NCI-H1092 treated with DMSO at 0.1 percent for 48 hours (cell line): ENCODE measurements around the gene MBLAC2.

Experiments
- DNase-seq: peaks from one replicate; lab custom pipeline; 2025; lab: John Stamatoyannopoulos, UW

The MBLAC2 gene

DNA sequence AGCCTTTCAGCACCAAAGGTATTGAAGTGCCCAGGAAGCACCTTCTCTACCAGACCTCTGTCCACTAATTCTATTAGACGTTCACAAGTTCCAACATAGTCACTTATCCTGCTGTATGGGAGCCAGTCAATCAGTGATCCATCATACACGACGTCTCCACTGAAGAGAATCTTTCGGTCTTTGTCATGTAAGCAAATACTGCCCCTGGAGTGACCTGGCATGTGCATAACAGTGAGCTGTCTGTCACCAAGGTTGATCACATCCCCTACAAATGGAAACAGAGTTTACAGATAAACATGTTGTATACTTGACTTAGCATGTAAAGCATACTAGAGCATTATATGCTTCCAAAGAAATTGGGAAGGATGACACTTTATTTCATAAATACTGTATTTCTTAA lies 13.3 kb downstream of the MBLAC2 start:
- no peak for DNase-seq

DNA sequence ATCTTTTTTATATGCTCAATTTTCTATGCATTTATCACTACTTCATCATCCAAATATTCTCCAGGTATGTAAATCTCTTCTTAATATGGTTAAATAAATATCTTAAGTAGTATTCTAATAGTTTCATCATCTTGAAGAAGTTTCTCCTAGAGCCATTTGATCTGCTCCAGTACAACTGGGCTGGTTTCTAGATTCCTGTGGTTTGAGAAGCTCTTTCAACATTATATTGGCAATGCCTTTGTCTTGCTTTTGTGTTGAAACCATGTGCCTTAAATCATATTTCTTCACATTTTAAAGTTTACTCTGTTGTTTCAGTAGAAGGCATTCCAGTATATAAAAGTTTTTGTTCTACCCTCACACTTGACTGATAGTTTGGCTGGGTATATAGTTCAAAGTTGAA lies 27.6 kb downstream of the MBLAC2 start:
- no peak for DNase-seq

DNA sequence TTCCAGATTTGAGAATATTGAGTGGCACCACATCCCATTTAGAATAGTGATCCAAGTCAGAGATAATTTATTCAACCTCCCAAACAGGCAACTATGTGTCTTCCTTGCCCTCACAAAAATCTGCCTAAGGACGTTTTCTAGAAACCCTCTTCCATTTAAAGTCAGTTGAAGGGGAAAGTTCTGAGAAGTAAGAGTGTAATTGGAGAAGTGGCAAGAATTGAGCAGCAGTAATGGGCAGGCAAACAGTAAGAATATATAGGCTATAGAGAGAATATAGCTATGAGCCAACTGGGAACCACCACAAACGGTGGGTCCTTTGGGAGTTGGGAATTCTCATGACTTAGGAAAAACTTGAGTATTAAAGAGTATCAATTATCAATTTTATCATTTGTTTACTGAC lies 33.9 kb downstream of the MBLAC2 start:
- DNase-seq: no peak

DNA sequence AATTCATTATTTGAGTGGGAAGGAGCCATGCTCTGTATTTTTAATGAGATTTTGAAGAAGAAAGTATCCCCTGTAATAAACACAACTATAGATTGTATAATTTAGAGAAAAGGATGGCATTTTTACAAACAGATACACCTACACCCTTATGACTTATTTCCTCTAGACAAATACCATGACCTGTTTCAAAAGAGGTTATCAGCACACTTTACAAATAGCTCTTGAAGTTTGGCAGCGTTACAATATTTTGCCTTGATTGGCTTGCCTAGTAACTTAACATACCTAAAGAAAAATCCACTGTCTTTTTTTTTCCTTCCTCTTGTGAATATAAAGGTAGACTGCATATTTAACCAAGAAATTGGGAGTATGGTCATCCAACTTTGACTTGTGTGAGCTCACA lies 36.5 kb downstream of the MBLAC2 start:
- no peak for DNase-seq

DNA sequence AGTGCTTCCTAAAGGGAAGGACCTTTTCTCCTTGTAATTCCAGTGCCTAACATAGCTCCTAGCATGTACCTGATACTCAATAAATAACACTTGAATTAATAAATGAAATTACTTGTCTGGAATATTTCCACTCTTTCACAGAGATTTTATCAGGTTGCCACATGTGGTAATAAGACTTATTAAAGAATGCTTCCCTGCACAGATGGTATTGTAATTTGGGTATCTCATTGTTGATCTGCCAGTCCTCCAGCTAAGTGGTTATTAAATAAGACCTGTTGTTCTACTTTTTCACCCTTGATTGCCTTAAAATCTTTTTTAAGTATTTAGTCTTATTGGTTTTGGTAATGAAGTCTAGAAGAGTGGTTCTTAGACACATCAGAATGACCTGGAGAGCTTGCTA lies 36.9 kb downstream of the MBLAC2 start:
- DNase-seq: no peak

DNA sequence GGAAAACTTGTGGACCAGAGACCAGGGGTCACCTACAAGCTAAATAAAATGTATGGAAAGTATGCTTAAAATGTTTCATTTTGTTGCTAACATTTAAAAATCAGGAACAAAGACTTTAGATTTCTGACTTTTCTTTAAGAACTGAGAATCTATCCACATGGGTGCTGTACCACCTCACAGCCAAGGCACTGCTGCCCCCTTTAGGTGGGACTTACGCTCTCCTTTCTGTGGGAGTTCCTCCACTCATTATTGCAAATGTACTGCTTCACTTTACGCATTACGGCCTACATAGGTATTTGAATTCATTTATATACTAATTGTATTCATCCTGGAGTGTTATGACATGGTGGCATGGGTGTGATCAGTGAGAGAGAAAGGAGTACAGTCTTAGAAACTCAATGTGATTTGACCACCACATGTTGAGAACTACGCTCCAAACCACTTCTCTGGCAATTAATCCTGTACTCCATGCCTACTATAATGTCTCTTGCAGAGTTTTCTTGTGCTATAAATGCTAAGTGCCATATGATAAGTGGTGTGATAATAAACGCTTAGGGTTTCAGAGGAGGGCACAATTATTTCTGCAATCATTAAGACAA lies 40.4 kb downstream of the MBLAC2 start:
- peak; percentile 33 for DNase-seq

DNA sequence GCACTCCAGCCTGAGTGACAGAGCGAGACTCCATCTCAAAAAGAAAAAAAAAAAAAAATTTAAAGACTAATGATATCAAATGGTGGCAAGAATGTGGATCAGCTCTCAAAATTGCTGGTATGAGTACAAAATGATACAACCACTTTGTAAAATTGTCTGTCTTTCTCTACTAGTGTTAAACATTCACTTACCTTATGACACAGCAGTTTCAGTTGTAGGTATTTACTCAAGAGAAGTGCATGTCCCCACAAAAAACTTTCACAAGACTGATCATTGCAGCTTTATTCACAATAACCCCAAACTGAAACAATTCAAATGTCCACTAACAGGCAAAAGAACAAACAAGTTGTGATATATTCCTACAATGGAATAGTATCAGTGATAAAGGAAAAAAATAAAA lies 50.3 kb downstream of the MBLAC2 start:
- DNase-seq: no peak

DNA sequence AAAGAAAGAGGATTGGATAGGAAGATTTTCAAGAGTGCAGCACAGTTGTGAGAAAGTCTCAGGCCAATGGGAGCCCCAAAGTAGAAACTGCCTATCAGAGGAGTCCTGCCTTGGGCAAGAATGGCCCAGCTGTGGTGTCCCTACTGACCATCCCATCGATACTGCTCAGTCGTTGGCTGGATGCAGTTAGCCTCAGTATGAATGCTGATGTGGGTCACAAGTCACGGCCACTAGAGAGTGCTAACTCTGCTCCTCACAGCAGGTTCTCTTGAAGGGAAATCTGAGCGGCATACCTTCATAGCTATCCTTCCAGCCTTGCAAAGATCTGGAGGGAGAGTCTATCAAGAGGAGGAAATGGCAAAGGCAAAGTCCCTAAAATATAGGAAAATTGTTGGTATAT lies 53.4 kb downstream of the MBLAC2 start:
- DNase-seq: no peak

DNA sequence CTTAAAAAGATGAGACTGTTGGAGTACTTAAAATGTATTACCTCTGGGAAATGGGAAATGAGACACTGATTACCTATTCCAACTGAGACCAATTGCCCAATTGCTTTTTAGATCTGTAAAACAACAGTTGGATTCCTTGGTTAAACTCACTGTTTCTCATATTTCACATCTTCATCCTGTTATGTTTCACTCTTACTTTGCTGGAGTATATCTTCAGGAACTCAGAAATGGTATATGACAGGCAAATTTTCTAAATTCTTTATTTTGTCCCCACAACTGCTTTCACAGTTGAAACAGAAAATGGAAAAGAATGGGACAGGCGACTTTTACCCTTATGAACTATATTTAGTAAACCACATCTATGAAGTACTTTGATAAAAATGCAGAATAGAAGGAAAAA lies 56.4 kb downstream of the MBLAC2 start:
- DNase-seq: no peak

DNA sequence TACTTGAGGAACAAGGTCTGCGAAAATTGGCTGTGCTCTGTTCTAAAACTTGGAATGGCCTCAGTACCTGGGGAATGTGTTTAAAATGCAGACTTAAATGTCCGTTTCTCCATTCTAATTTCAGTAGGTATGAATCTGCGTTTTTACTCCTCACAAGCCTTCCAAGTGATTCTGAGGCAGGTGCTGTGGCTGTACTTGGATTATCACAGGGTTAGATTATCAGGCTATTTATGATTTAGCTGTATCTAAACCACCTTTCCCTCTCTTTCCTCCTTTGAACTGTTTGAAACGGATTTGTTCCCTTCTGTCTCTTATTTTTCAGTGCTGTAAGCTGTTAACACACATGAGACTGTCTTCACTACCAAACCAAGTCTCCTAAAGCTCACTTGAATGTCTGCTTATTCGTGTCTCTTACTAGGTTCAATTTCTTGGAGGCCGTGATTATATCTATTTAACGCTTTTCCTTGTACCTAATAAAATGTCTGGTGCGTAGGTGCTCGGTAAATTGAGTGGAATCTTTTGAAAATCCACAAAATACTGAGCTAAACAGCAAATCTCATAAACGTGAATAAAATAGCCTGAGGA lies 64.3 kb downstream of the MBLAC2 start:
- peak; percentile 35 for DNase-seq

DNA sequence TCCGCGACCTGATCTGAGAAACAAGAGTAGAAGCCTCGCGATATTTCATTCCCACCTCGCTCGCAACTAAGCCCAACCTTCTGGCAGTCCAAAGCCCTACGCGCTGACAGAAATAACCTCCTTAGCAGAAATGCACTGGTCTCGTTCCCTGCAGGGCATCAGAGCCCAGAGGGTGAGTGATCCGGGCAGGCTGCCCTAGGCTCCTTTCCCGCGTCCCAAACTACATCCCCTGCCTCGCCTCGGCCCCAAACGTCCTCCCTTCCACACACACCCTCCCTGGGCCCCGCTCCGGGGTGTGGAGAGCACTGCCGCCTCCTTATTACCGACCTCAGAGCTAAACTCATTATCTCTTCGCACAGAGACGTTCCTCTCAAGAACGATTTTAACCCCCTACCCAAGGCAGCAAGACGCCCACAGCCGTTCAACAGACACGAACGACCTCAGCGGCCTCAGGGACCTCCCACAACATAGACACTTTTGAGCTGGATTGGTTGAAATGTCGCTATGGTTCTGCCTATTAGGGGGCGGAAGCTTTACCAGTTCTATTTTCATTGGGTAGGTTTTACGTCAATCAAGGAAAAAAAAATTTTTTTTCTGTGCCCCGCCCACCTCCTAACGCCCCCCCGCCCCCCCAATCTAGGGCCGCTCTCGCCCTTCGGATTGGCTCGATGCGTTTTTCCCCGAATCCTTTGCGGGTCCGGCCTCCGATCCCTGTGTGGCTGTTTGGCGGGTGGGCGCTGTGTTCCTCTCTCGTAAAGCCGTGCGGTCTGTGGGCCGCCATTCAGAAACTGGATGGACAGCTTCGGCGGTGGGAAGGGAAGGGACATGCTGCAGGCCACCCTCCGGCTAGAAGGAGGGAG lies 65.0 kb downstream of the MBLAC2 start, which contains the start of gene CETN3:
TSS of gene CETN3 (minus strand) at position 439 of the 860 bp plus-strand sequence. CDS start at position 344, 95 bp downstream.
- DNase-seq: peak; percentile 98

DNA sequence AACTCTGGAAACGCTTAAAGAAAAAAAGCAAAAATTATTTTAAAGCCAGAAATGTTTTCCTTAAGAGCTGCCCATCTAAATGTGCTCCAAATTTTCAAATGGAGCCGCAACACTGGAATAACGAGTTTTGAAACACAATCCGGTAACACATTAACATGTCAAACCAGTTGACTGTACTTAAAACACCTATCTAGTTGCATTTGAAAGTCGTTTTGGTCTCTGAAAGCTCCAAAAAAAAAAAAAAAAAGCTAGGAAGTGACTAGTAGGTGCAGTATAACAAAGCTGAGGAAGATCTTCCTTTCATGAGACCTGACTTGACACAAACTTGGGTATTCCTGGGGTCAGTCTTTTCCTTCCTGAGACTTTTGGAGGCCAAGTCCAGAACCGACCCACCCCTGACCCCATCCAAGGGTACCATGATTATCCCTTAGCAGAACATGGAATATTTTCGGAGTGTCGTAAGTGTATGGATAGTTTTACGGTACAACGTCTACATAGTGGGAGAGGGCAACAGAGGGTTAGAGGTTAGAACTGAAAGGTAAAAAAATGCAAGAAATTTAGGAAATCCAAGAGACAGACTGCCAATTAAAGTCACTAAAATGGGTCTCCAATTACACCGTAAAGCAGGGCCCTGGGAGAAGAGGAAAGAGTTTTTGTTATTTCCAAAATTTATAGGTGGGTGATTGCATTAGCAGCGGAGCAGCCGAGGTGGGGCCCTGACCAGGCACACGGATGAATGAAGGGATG lies 65.8 kb downstream of the MBLAC2 start:
- DNase-seq: no peak
